Measurements from ENCODE around the gene COPS6.

COPS6 gene

DNA sequence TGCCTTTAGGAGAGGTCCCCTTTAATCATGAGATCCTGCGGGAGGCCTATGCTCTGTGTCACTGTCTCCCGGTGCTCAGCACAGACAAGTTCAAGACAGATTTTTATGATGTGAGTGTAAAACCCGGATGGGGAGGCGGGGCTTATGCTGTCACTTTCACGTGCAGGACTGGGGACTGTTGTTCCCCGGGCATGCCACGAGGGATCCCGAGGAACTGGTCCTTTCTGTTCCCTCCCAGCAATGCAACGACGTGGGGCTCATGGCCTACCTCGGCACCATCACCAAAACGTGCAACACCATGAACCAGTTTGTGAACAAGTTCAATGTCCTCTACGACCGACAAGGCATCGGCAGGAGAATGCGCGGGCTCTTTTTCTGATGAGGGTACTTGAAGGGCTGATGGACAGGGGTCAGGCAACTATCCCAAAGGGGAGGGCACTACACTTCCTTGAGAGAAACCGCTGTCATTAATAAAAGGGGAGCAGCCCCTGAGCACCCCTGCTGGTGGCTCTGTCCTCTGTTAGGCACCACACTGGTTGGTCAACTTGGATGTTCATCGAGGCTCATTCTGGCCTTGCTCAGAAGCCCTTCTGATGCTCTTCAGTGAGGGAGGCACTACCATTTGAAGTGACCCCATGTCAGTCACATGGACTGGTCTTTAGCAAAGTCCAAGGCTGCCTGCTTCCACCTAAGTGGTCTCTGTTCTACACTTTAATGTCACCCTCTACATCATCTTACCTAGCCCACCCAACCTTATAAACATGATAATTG lies 2.8 kb downstream of the COPS6 start:
- DNase-seq (ENCODE audit: low read depth) = no peak
- H3K4me3 ChIP-seq (ENCODE audit: low read depth, low read length) = no peak overlapping the region
- in situ Hi-C loops (cut with HindIII; ENCODE audit: low sequenced_read_pairs) = no loop called here
- TF ChIP-seq, protein P1, sequence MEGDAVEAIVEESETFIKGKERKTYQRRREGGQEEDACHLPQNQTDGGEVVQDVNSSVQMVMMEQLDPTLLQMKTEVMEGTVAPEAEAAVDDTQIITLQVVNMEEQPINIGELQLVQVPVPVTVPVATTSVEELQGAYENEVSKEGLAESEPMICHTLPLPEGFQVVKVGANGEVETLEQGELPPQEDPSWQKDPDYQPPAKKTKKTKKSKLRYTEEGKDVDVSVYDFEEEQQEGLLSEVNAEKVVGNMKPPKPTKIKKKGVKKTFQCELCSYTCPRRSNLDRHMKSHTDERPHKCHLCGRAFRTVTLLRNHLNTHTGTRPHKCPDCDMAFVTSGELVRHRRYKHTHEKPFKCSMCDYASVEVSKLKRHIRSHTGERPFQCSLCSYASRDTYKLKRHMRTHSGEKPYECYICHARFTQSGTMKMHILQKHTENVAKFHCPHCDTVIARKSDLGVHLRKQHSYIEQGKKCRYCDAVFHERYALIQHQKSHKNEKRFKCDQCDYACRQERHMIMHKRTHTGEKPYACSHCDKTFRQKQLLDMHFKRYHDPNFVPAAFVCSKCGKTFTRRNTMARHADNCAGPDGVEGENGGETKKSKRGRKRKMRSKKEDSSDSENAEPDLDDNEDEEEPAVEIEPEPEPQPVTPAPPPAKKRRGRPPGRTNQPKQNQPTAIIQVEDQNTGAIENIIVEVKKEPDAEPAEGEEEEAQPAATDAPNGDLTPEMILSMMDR (IDR thresholded peaks at IDR 0.05; ENCODE audit: low read depth, low read length, missing control alignments) = peak; percentile 18

DNA sequence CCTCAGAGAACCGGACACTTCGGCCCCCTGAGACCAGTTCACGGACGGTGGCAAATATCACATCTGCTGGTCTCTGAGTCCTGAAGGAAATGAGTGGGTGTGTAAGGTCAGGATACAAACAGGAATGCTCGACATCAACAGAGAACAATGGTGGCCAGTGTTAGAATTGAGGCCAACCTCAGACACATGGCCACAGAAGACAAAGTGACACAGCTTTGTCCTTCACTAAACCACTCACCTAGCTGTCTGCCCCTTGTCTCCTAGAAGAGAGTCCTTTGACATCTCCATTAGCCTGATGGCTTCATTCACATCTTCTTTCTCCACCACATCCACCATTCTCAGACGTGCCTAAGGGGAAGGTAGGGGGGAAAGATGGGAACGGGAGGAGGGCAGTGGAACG lies 4.3 kb downstream of the COPS6 start:
- in situ Hi-C loops (cut with HindIII; ENCODE audit: low sequenced_read_pairs) = no loop called here
- TF ChIP-seq, protein P1 (IDR thresholded peaks at IDR 0.05; ENCODE audit: low read depth, low read length, missing control alignments) = no peak
- no peak for DNase-seq (ENCODE audit: low read depth)
- no peak overlapping the region for H3K4me3 ChIP-seq (ENCODE audit: low read depth, low read length)

DNA sequence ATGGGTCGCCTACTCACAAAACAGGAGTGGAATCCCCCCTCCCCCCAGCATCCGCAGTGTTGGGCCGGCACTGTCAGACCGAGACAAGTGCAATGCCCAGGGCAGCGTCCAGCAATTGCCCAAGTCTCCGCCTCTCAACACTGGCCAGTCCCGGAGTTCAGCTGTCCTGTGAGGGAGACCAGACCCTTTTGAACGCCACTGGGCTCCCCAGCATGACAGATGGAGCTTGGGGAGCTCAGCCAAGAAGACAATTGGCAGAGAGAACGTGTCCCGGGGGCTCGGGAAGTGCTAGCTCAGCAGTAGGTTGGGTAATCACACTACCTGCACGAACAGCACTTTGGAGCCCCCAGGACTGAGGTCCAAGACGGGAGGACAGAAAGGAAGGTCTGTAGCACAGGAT lies 4.7 kb downstream of the COPS6 start:
- TF ChIP-seq, protein P1 (IDR thresholded peaks at IDR 0.05; ENCODE audit: low read depth, low read length, missing control alignments) = no peak
- no peak for DNase-seq (ENCODE audit: low read depth)
- in situ Hi-C loops (cut with HindIII; ENCODE audit: low sequenced_read_pairs) = no loop called here
- no peak overlapping the region for H3K4me3 ChIP-seq (ENCODE audit: low read depth, low read length)

DNA sequence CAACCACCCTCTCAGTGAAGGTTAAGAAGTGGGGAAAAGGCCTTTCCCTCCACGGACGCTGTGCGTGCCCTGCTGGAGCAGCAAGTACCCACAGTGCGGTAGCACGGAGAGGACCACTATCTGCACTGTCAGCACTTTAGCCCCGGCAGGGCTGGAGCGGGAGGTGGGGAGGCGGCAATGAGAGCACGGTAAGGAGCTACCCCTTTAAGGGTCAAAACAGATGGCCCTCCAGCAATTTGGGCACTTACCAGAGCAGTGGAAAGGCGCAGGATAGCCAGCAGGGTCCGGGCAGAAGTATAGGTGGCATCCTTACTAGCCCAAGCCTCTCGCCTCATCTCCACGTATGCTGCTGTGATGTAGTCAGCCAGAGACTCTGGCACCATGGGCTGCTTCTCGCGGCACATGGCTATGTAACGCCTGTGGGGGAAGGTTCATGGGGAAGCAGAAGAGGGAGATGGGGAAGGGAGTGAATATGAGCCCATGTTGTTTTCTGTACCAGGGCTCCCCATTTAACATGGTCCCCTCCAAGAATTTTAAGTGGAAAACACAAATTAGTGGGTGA lies 5.2 kb downstream of the COPS6 start:
- no peak overlapping the region for H3K4me3 ChIP-seq (ENCODE audit: low read depth, low read length)
- TF ChIP-seq, protein P1 (IDR thresholded peaks at IDR 0.05; ENCODE audit: low read depth, low read length, missing control alignments) = no peak
- no peak for DNase-seq (ENCODE audit: low read depth)
- in situ Hi-C loops (cut with HindIII; ENCODE audit: low sequenced_read_pairs) = no loop called here

DNA sequence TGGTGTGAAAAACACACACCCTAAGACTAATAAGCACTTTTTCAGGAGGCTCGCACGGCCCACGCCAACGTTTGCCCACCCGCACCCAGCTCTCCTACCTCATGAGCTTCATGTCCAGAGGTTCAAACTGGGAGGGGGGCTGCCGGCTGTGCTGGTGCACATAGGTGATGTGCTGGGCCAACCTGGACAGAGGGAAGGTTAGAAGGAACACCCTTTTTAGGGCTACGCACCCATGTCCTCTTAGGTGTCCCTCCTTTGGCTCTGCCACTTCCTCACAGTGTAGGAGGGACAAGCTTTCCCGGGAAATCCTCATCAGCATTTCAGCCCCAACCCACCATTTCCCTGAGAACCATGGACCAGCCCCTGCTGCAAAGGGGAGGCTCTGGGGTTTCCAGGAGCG lies 6.5 kb downstream of the COPS6 start:
- no peak for DNase-seq (ENCODE audit: low read depth)
- no peak overlapping the region for H3K4me3 ChIP-seq (ENCODE audit: low read depth, low read length)
- in situ Hi-C loops (cut with HindIII; ENCODE audit: low sequenced_read_pairs) = loop anchor here (5.0 kb wide), 1 partner anchor 63 kb away; no protein-coding TSS in a partner anchor
- TF ChIP-seq, protein P1 (IDR thresholded peaks at IDR 0.05; ENCODE audit: low read depth, low read length, missing control alignments) = no peak

DNA sequence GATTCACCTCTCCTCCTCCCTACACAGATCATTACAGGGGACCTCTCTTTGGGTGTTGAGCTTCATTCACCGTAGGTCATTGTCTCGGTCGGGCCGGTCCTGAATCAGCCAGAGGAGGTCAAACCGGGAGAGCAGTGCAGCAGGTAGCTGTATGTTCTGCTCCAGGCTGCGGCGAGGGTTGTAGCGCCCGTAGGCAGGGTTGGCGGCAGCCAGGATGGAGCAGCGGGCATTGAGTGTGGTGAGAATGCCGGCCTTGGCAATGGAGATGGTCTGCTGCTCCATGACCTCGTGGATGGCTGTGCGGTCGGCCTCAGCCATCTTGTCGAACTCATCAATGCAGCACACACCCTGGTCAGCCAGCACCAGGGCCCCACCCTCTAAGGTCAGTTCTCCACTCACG lies 6.9 kb downstream of the COPS6 start:
- in situ Hi-C loops (cut with HindIII; ENCODE audit: low sequenced_read_pairs) = loop anchor here (5.0 kb wide), 1 partner anchor 63 kb away; no protein-coding TSS in a partner anchor
- no peak overlapping the region for H3K4me3 ChIP-seq (ENCODE audit: low read depth, low read length)
- no peak for DNase-seq (ENCODE audit: low read depth)

More for the DNA sequence above, 6.9 kb downstream of the COPS6 start:
- TF ChIP-seq, protein P1 (IDR thresholded peaks at IDR 0.05; ENCODE audit: low read depth, low read length, missing control alignments) = no peak
